Testis (tissue), 3 donors: ENCODE data around the gene ANAPC13. TPM values are rescaled to one million over a fixed set of nuclear protein-coding genes. Genes with fewer than 3 reads are reported as not detected.
A peak's percentile ranks its signal among the peaks of the same experiment; 100 is the strongest.

Experiments
- DNase-seq: peaks from one replicate; pipeline ENCODE4 v3.0.0-alpha.2; 2019
- H3K27ac ChIP-seq, 2 donors: fragments of 200-600 bp; sonication (generic); one replicate each; pipeline ENCODE4 v1.5.1; 2019
- H3K27me3 ChIP-seq: fragments of 200-600 bp; sonication (generic); one replicate; pipeline ENCODE4 v1.5.1; 2019
- H3K36me3 ChIP-seq: fragments of 200-600 bp; sonication (generic); one replicate; pipeline ENCODE4 v1.5.1; 2017; ENCODE audit warnings: low read depth; ENCODE audit errors: missing control alignments
- H3K4me1 ChIP-seq: fragments of 200-600 bp; sonication (generic); one replicate; pipeline ENCODE4 v1.5.1; 2019
- H3K4me3 ChIP-seq, 2 donors: fragments of 200-600 bp; sonication (generic); one replicate each; pipeline ENCODE4 v1.5.1; 2017 to 2019
- H3K9me3 ChIP-seq: fragments of 200-600 bp; sonication (generic); one replicate; pipeline ENCODE4 v1.5.1; 2017
- POLR2A ChIP-seq: fragments of 450-650 bp; IDR thresholded peaks from one replicate; pipeline ENCODE4 v1.6.1; 2017; ENCODE audit warnings: antibody characterized with exemption, mild to moderate bottlenecking, moderate library complexity
- WGBS, 2 donors: methylation state at CpG; one replicate each; pipeline ENCODE4 v1.1.5; 2018; 5-methylcytosine and 5-hydroxymethylcytosine counted together
- intact Hi-C: fragments of 100-400 bp; cut with DNase I; formaldehyde crosslinking; loops from one replicate; pipeline ENCODE4 v1.15.1; 2023; ENCODE audit warnings: low total_unique reads
- polyA plus RNA-seq: library from polyadenylated mRNA; stranded (reverse); fragments of 350-450 nt; fragmentation: Illumina TruSeq; extraction: RNeasy Lipid Tissue Mini Kit (QIAGEN cat#74804); gene quantifications from one replicate; pipeline ENCODE4 v1.2.3, GENCODE V29; 2014; ENCODE audit warnings: low read depth, low replicate concordance; ENCODE audit not compliant: insufficient read depth
- total RNA-seq, 2 donors: library from RNA; depleted of rRNA; stranded (reverse); fragments of >200 nt; gene quantifications; one replicate each; pipeline ENCODE4 v1.2.3, GENCODE V29; 2016
- TF ChIP-seq, protein P1 (sequence below), 3 experiments: fragments of 450-650 bp in 2 of 3; fragments of 200-600 bp in 1 of 3; sonication (generic) in 1 of 3; IDR thresholded peaks; one replicate each; pipeline ENCODE4 v1.5.1; 2016 to 2019; ENCODE audit warnings: antibody characterized with exemption in 3 of 3, mild to moderate bottlenecking in 2 of 3, moderate library complexity in 1 of 3

ANAPC13 gene
- total and polyA plus RNA-seq, 3 donors from 2014 or later = 47.8 to 65.6 (median 50.5) TPM

GRCh38 chr3:134463676-134464063, 22.1 kb downstream of the ANAPC13 start:
- intact Hi-C loops = loop anchor here (5.0 kb wide), 1 partner anchor 91 kb away; the partner anchor contains the start of gene AMOTL2
- Histone ChIP-seq H3K27me3 (no peaks in the 10 kb centered on the region), H3K9me3 (no peaks in the 10 kb centered on the region), H3K27ac (no peak overlapping the region), H3K4me1 (peaks cover 27% of the 10 kb centered on the region), H3K36me3 (no peaks in the 10 kb centered on the region), H3K4me3 (no peak overlapping the region)
- WGBS, 2 donors = 57 to 66% methylated on average over 4 of the region's 4 CpGs
- no peak for DNase-seq
- TF ChIP-seq, protein P1, sequence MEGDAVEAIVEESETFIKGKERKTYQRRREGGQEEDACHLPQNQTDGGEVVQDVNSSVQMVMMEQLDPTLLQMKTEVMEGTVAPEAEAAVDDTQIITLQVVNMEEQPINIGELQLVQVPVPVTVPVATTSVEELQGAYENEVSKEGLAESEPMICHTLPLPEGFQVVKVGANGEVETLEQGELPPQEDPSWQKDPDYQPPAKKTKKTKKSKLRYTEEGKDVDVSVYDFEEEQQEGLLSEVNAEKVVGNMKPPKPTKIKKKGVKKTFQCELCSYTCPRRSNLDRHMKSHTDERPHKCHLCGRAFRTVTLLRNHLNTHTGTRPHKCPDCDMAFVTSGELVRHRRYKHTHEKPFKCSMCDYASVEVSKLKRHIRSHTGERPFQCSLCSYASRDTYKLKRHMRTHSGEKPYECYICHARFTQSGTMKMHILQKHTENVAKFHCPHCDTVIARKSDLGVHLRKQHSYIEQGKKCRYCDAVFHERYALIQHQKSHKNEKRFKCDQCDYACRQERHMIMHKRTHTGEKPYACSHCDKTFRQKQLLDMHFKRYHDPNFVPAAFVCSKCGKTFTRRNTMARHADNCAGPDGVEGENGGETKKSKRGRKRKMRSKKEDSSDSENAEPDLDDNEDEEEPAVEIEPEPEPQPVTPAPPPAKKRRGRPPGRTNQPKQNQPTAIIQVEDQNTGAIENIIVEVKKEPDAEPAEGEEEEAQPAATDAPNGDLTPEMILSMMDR (IDR thresholded peaks at IDR 0.05) = no peak
- TF ChIP-seq POLR2A = no peak

GRCh38 chr3:134462331-134462941, 23.3 kb downstream of the ANAPC13 start:
- H3K27me3 ChIP-seq = no peaks in the 10 kb centered on the region
- H3K27ac ChIP-seq = peak overlapping the region; percentile 24 to 46
- H3K9me3 ChIP-seq = no peaks in the 10 kb centered on the region
- H3K4me1 ChIP-seq = peaks cover 27% of the 10 kb centered on the region
- WGBS, 2 donors = 29 to 32% methylated on average over 5 of the region's 5 CpGs
- intact Hi-C loops = loop anchor here (5.0 kb wide), 1 partner anchor 90 kb away; the partner anchor contains the start of gene AMOTL2
- no peaks in the 10 kb centered on the region for H3K36me3 ChIP-seq
- no peak overlapping the region for H3K4me3 ChIP-seq
- TF ChIP-seq POLR2A = no peak
- TF ChIP-seq, protein P1 (IDR thresholded peaks at IDR 0.05) = no peak
- DNase-seq = no peak

- Histone ChIP-seq H3K27me3 (no peaks in the 10 kb centered on the region), H3K4me3 (no peak overlapping the region), H3K27ac (no peak overlapping the region), H3K36me3 (no peaks in the 10 kb centered on the region), H3K9me3 (no peaks in the 10 kb centered on the region), H3K4me1 (peaks cover 27% of the 10 kb centered on the region)
- 51 to 53% methylated on average over 2 of the region's 2 CpGs for WGBS, 2 donors
- intact Hi-C loops = loop anchor here (5.0 kb wide), 1 partner anchor 89 kb away; the partner anchor contains the start of gene AMOTL2
- no peak for TF ChIP-seq POLR2A
- DNase-seq = no peak
Measured at GRCh38 chr3:134460965-134461364, 24.8 kb downstream of the ANAPC13 start.

DNA sequence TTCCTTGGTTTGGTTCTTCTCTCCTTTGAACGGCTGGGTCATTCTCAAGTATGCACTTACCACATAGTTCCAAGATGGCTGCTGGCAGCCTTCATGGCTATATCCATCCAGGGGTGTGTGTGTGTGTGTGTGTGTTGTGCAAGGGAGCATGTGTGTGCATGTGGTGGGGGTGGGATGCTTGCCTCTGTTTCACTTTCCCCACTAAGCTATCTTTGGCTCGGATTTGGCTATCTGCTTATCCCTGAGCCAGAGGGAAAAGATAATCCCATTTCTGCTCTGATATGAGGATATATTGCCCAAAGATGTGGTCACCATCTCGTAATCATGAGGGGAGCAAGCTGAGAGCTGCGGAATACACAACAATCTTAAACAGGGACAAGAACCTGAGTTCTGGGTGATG, 26.2 kb downstream of the ANAPC13 start:
- intact Hi-C loops = no loop called here
- 93 to 94% methylated on average over 4 of the region's 4 CpGs for WGBS, 2 donors
- no peak for DNase-seq
- H3K4me1 ChIP-seq = peaks cover 24% of the 10 kb centered on the region
- no peak overlapping the region for H3K4me3 ChIP-seq
- no peaks in the 10 kb centered on the region for H3K36me3 ChIP-seq
- no peak for TF ChIP-seq POLR2A
- TF ChIP-seq, protein P1 (IDR thresholded peaks at IDR 0.05) = no peak
- H3K9me3 ChIP-seq = no peaks in the 10 kb centered on the region
- no peaks in the 10 kb centered on the region for H3K27me3 ChIP-seq
- H3K27ac ChIP-seq = no peak overlapping the region

GRCh38 chr3:134458406-134458945, 27.3 kb downstream of the ANAPC13 start:
- H3K27me3 ChIP-seq = no peaks in the 10 kb centered on the region
- H3K4me3 ChIP-seq = no peak overlapping the region
- H3K9me3 ChIP-seq = no peaks in the 10 kb centered on the region
- H3K4me1 ChIP-seq = peaks cover 19% of the 10 kb centered on the region
- no peak for DNase-seq
- intact Hi-C loops = no loop called here
- TF ChIP-seq, protein P1 (IDR thresholded peaks at IDR 0.05) = no peak
- TF ChIP-seq POLR2A = no peak
- H3K36me3 ChIP-seq = no peaks in the 10 kb centered on the region
- H3K27ac ChIP-seq = no peak overlapping the region
- 91 to 92% methylated on average over 10 of the region's 10 CpGs for WGBS, 2 donors
